Bone marrow (tissue), 2 donors: ENCODE data around the gene TBC1D21.

Experiments used
- DNase-seq, 2 donors: peaks; one replicate each; lab custom pipeline; 2025; lab: John Stamatoyannopoulos, UW

Gene TBC1D21

GRCh38 chr15:73873456-73873855 lies at the start of gene TBC1D21:
TSS of gene TBC1D21 (plus strand) at chr15:73873564. CDS start at chr15:73873710, 146 bp downstream.
- DNase-seq, result no peak

- DNase-seq, result no peak
Observed at GRCh38 chr15:73826711-73827251, 46.6 kb upstream of the TBC1D21 start.

- no peak for DNase-seq
Observed at GRCh38 chr15:73829523-73829922, 43.8 kb upstream of the TBC1D21 start.

- no peak for DNase-seq
Observed at GRCh38 chr15:73832657-73833056, 40.7 kb upstream of the TBC1D21 start.

GRCh38 chr15:73836845-73837244 lies 36.5 kb upstream of the TBC1D21 start:
- DNase-seq, result no peak

- no peak for DNase-seq
Observed at GRCh38 chr15:73838831-73839426, 34.4 kb upstream of the TBC1D21 start.

GRCh38 chr15:73839699-73840377 lies 33.5 kb upstream of the TBC1D21 start:
- no peak for DNase-seq

- DNase-seq, result no peak
Observed at GRCh38 chr15:73840771-73841170, 32.6 kb upstream of the TBC1D21 start.

GRCh38 chr15:73841756-73842725 lies 31.3 kb upstream of the TBC1D21 start:
- DNase-seq, result no peak

GRCh38 chr15:73843787-73844186 lies 29.6 kb upstream of the TBC1D21 start:
- DNase-seq, result no peak

- no peak for DNase-seq
Observed at GRCh38 chr15:73844356-73844755, 29.0 kb upstream of the TBC1D21 start.

GRCh38 chr15:73845507-73845906 lies 27.9 kb upstream of the TBC1D21 start:
- DNase-seq, result no peak

GRCh38 chr15:73845907-73846306 lies 27.5 kb upstream of the TBC1D21 start:
- DNase-seq, result no peak

- DNase-seq, result no peak
Observed at GRCh38 chr15:73849641-73850040, 23.7 kb upstream of the TBC1D21 start.

GRCh38 chr15:73850228-73850627 lies 23.1 kb upstream of the TBC1D21 start:
- DNase-seq, result no peak

GRCh38 chr15:73851689-73852088 lies 21.7 kb upstream of the TBC1D21 start:
- no peak for DNase-seq

- DNase-seq, result no peak
Observed at GRCh38 chr15:73852507-73852906, 20.9 kb upstream of the TBC1D21 start.

GRCh38 chr15:73854265-73854664 lies 19.1 kb upstream of the TBC1D21 start:
- DNase-seq, result no peak

- no peak for DNase-seq
Observed at GRCh38 chr15:73856458-73857192, 16.7 kb upstream of the TBC1D21 start.

- no peak for DNase-seq
Observed at GRCh38 chr15:73857193-73857920, 16.0 kb upstream of the TBC1D21 start.

GRCh38 chr15:73858062-73858461 lies 15.3 kb upstream of the TBC1D21 start:
- DNase-seq, result no peak
